ENCODE results near the gene RPL39L.
A peak's percentile ranks its signal among the peaks of the same experiment; 100 is the strongest.

The RPL39L gene

DNA sequence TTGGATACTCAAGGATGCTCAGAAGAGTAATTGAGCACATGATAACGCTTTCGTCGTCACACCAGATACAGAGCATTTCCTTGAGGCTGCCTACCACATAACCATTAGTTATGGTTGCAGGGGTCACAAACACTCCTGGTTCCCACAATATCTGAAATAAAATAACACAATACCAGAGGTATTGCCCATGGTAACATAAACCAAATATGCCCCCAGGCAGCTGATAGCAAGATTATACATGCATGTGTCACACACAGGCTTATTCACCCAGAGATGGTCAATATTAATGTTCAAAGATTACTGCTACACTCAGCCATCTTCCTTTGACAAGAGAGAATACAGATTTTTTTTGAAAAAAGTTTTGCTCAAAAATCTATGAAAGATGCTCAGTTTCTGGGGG, 7.3 kb downstream of the RPL39L start:
- no peak for TF ChIP-seq TCF12 (IDR thresholded peaks at IDR 0.05; ENCODE audit: low read depth)

DNA sequence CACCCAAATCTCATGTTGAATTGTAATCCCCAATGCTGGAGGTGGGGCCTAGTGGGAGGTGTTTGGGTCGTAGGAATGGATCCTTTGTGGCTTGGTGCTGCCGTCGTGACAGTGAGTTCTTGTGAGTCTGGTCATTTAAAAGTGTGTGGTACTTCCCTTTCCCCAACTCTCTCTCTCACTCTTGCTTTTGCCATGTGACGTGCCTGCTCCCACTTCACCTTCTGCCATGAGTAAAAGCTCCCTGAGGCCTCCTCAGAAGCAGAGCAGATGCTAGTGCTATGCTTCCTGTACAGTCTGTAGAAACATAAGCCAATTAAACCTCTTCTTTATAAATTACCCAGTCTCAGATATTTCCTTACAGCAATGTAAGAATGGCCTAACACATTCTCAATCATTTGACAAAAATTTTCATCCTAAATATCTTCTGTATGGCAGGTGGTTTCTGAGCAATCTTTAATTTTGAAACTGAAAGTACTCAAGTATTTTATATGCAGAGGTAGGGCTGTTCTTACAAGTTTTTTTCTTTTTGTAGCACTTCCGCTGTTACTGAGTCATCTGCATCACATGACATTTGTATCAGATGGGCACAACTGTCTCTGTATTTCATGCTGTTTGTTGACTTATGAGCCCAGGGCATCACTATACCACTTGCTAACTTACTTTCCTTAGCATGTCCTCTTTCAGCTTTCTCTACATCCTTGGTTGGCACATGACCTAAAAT, 8.8 kb downstream of the RPL39L start:
- TF ChIP-seq EGR1 (IDR thresholded peaks at IDR 0.05) (no peak), TEAD4 (IDR thresholded peaks at IDR 0.05) (no peak), TCF12 (IDR thresholded peaks at IDR 0.05; ENCODE audit: low read depth) (no peak), YY1 (IDR thresholded peaks at IDR 0.05; ENCODE audit: low read depth) (no peak), NFIC (IDR thresholded peaks at IDR 0.05) (no peak), TAF1 (IDR thresholded peaks at IDR 0.05; ENCODE audit: low read depth) (no peak), EP300 (IDR thresholded peaks at IDR 0.05; ENCODE audit: borderline replicate concordance) (no peak)
- TF ChIP-seq, protein P1, sequence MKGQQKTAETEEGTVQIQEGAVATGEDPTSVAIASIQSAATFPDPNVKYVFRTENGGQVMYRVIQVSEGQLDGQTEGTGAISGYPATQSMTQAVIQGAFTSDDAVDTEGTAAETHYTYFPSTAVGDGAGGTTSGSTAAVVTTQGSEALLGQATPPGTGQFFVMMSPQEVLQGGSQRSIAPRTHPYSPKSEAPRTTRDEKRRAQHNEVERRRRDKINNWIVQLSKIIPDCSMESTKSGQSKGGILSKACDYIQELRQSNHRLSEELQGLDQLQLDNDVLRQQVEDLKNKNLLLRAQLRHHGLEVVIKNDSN (IDR thresholded peaks at IDR 0.05) = no peak
- TF ChIP-seq, protein P2, sequence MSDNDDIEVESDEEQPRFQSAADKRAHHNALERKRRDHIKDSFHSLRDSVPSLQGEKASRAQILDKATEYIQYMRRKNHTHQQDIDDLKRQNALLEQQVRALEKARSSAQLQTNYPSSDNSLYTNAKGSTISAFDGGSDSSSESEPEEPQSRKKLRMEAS (IDR thresholded peaks at IDR 0.05) = no peak

DNA sequence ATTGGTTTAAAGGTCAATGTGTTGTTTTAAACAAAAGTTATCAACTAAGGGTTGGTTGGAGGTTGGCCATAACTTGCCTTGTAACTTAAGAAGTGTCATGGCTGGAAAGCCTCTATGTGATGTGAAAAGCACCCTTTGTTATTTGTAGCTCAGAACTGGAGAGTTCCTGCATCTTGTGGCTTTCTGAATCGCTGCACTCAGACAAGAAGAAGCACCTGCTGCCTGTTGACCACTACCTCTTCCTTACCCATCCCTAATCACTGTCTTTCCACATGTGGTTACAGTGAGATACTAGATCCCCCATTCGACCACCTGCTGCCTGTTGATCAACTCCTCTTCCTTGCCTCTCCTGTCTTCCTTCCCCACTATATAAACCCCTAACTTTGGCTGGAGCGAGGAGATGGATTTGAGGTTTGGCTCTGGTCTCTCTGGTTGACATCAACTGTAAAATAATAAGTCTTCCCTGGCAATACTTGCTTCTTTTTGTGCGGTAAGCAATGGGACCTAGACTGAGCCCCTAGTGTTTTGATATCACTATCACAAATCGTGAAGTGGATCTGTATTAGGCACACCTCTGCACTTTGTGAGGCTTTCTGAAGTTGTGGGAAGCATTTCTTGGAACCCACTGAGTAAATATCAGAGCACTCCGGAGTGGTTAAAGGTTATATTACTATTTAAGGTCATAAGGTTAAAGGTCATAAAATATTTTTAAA, 13.8 kb downstream of the RPL39L start:
- no peak for TF ChIP-seq NFIC (IDR thresholded peaks at IDR 0.05)

DNA sequence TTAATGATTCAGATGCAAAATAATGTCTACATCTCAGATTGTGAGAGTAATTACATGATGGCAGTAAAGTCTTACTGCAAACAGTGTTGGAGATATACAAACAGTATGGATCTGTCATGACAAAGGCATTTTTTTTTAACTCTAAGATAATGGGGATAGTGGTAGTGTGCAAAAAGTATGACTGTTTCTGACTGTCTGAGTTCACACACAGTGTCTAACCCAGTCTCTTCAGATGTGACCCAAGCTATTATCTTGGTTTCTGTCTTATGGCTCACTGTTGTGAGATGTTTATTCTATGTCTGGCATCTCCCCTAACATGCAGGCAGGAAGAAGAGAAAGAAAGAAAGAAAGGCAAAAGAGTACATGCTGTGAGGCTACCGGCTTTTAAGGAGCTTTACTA, 17.0 kb downstream of the RPL39L start:
- TF ChIP-seq NFIC (IDR thresholded peaks at IDR 0.05) (no peak), TAF1 (IDR thresholded peaks at IDR 0.05; ENCODE audit: low read depth) (no peak)

DNA sequence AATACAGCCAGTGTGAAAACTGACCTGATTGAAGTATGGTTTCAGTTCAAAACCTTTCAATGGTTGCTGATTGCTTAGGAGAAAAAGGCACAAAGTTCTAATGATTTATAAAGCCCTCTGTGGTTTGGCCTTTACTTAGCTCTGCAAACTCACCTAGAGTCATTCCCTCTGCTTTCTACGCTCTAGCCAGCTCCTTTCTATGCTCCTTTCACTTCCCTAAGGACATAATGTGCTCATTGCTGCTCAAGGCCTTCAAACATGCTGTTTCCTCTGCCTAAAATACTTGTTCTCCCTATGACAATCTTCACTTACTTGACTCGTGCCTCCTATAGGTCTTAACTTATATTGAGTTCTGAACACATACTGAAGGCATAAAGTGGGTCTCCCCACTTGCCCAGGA, 19.0 kb downstream of the RPL39L start:
- TF ChIP-seq TEAD4 (IDR thresholded peaks at IDR 0.05) (no peak), EGR1 (IDR thresholded peaks at IDR 0.05) (no peak), TAF1 (IDR thresholded peaks at IDR 0.05; ENCODE audit: low read depth) (no peak)
- TF ChIP-seq, protein P2 (IDR thresholded peaks at IDR 0.05) = no peak

DNA sequence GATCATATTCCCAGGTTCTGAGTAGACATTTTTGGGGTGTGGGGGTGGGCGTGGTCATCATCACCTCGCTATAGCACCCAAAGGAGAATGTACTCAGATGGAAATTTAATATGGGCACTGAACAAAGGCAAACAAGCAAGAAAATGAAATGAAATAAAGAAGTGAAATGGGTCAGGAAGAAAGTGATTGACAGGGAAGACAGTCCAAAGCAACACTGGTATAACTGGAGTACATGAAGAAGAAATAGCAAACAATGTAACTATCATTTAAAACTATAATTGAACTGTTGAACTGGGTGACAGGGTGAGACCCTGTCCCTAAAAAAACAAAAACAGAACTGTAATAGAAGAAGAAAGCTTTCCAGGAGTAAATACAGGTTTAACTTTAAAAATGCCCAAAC, 24.8 kb downstream of the RPL39L start:
- TF ChIP-seq, protein P2 (IDR thresholded peaks at IDR 0.05) = no peak
- TF ChIP-seq RAD21 (IDR thresholded peaks at IDR 0.05; ENCODE audit: low read depth) (no peak), CREB1 (IDR thresholded peaks at IDR 0.05; ENCODE audit: low read depth) (no peak), NFIC (IDR thresholded peaks at IDR 0.05) (no peak), TAF1 (IDR thresholded peaks at IDR 0.05; ENCODE audit: low read depth) (no peak), FOXM1 (IDR thresholded peaks at IDR 0.05; ENCODE audit: borderline replicate concordance, low read depth) (no peak), TEAD4 (IDR thresholded peaks at IDR 0.05) (no peak), CEBPB (IDR thresholded peaks at IDR 0.05) (no peak), EGR1 (IDR thresholded peaks at IDR 0.05) (no peak), EP300 (IDR thresholded peaks at IDR 0.05; ENCODE audit: borderline replicate concordance) (no peak), TCF12 (IDR thresholded peaks at IDR 0.05; ENCODE audit: low read depth) (no peak), ZBTB7A (IDR thresholded peaks at IDR 0.05; ENCODE audit: low read depth) (no peak), YY1 (IDR thresholded peaks at IDR 0.05; ENCODE audit: low read depth) (no peak)
- TF ChIP-seq, protein P3, sequence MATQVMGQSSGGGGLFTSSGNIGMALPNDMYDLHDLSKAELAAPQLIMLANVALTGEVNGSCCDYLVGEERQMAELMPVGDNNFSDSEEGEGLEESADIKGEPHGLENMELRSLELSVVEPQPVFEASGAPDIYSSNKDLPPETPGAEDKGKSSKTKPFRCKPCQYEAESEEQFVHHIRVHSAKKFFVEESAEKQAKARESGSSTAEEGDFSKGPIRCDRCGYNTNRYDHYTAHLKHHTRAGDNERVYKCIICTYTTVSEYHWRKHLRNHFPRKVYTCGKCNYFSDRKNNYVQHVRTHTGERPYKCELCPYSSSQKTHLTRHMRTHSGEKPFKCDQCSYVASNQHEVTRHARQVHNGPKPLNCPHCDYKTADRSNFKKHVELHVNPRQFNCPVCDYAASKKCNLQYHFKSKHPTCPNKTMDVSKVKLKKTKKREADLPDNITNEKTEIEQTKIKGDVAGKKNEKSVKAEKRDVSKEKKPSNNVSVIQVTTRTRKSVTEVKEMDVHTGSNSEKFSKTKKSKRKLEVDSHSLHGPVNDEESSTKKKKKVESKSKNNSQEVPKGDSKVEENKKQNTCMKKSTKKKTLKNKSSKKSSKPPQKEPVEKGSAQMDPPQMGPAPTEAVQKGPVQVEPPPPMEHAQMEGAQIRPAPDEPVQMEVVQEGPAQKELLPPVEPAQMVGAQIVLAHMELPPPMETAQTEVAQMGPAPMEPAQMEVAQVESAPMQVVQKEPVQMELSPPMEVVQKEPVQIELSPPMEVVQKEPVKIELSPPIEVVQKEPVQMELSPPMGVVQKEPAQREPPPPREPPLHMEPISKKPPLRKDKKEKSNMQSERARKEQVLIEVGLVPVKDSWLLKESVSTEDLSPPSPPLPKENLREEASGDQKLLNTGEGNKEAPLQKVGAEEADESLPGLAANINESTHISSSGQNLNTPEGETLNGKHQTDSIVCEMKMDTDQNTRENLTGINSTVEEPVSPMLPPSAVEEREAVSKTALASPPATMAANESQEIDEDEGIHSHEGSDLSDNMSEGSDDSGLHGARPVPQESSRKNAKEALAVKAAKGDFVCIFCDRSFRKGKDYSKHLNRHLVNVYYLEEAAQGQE (IDR thresholded peaks at IDR 0.05; ENCODE audit: low read depth) = no peak
- TF ChIP-seq, protein P1 (IDR thresholded peaks at IDR 0.05) = no peak

DNA sequence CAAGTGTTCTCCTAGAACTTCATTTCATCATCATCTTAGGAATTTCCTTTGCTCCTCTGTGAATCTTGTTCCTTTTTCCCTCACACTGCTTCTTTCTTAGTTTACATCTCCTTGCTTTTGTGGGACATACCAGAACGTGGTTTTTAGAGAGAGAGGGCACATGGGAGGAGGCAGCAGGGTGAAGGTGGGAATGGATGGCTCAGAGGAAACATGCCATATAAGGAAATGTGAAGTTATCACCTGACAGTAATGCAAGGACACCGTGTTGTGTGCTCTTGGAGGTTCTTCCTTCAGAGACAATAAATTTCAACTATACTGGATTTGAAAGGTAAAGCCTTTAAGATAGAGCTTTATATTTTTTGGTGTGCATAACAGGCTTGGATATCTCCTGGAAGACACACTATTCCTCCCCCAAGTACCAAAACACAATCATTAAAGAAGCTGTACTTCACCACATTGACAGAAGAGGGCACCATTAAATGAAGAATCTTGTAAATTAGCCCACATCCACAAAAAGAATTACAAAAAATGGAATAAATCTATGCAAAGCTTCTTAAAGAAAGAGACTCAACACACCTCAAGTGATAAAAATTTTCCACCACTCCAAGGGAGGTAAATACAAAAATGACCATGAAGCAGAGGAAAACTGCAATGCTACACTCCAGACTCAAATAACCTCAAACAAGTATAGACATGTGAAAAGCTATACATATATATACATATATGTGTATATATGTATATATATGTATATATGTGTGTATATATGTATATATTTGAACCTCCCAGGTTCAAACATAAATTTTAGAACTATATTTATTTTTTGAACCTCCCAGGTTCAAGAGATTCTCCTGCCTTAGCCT, 26.1 kb downstream of the RPL39L start:
- peak; percentile 61 for TF ChIP-seq RAD21 (IDR thresholded peaks at IDR 0.05; ENCODE audit: low read depth)
- TF ChIP-seq, protein P1 (IDR thresholded peaks at IDR 0.05) = no peak
